K562 (cell line): Measurements from ENCODE around the gene PRSS1. TPM values are rescaled to one million over a fixed set of nuclear protein-coding genes. Genes with fewer than 3 reads are reported as not detected.

Experiments
- BACH1 ChIP-seq: fragments of 200-800 bp; sonication (Bioruptor generic); IDR thresholded peaks from 2 replicates; pipeline ENCODE4 v1.6.1; 2016; ENCODE audit warnings: missing genetic modification characterization, missing compliant biosample characterization
- CBFB ChIP-seq: sonication (generic); formaldehyde crosslinking; IDR thresholded peaks from 2 replicates; pipeline ENCODE4 v1.4.0; 2020; ENCODE audit warnings: mild to moderate bottlenecking, missing genetic modification reagents
- CEBPZ ChIP-seq: fragments of 150-350 bp; IDR thresholded peaks from 2 replicates; pipeline ENCODE4 v1.6.1; 2014; ENCODE audit warnings: low read depth, mild to moderate bottlenecking, low read length, borderline replicate concordance
- CTCFL ChIP-seq: IDR thresholded peaks from 2 replicates; pipeline ENCODE4 v1.6.1; 2011; ENCODE audit warnings: borderline replicate concordance, low read depth, mild to moderate bottlenecking, moderate library complexity, low read length; ENCODE audit not compliant: insufficient read depth, poor library complexity, severe bottlenecking
- HINFP ChIP-seq: fragments of 450-650 bp; conservative IDR thresholded peaks from 2 replicates; pipeline ENCODE4 v1.6.1; 2016; ENCODE audit warnings: missing genetic modification characterization, low read depth, mild to moderate bottlenecking, control low read depth, missing compliant biosample characterization
- JUND ChIP-seq, 2 experiments: IDR thresholded peaks; 2 replicates in 1 of 2; 3 replicates in 1 of 2; pipeline ENCODE4 v1.6.1; 2011; ENCODE audit warnings: borderline replicate concordance in 2 of 2, low read depth in 2 of 2, low read length in 2 of 2, improper control_type of control experiment in 1 of 2, missing biosample characterization in 1 of 2, missing genetic modification characterization in 1 of 2, missing genetic modification reagents in 1 of 2
- MBD2 ChIP-seq: sonication (generic); IDR thresholded peaks from 2 replicates; pipeline ENCODE4 v1.6.1; 2016; ENCODE audit warnings: low read depth, borderline replicate concordance
- MED1 ChIP-seq: sonication (generic); formaldehyde crosslinking; IDR thresholded peaks from 2 replicates; pipeline ENCODE4 v1.8.1; 2023; ENCODE audit warnings: missing genetic modification reagents, borderline replicate concordance
- POLR2B ChIP-seq: fragments of 450-650 bp; IDR thresholded peaks from 2 replicates; pipeline ENCODE4 v1.6.1; 2018; ENCODE audit warnings: low read depth; ENCODE audit not compliant: partially characterized antibody
- PTBP1 ChIP-seq: fragments of 200-400 bp; formaldehyde crosslinking; IDR thresholded peaks from 2 replicates; pipeline ENCODE4 v1.6.1; 2017; ENCODE audit warnings: low read depth, low read length
- SP2 ChIP-seq: IDR thresholded peaks from 2 replicates; pipeline ENCODE4 v1.6.1; 2011; ENCODE audit warnings: mild to moderate bottlenecking, low read depth, low read length, moderate library complexity; ENCODE audit not compliant: poor library complexity, severe bottlenecking; ENCODE audit errors: extremely low read depth
- TCF3 ChIP-seq: sonication (generic); formaldehyde crosslinking; IDR thresholded peaks from 2 replicates; pipeline ENCODE4 v1.4.0; 2020; ENCODE audit warnings: mild to moderate bottlenecking, missing genetic modification reagents
- TFE3 ChIP-seq: fragments of 450-650 bp; formaldehyde crosslinking; IDR thresholded peaks from 2 replicates; pipeline ENCODE4 v1.4.0; 2020; ENCODE audit warnings: mild to moderate bottlenecking, mixed read lengths
- ZBTB12 ChIP-seq: fragments of 250-450 bp; sonication (Bioruptor Pico); IDR thresholded peaks from 2 replicates; pipeline ENCODE4 v1.4.0; 2020
- ZNF224 ChIP-seq: sonication (generic); formaldehyde crosslinking; IDR thresholded peaks from 2 replicates; pipeline ENCODE4 v1.8.0; 2022; ENCODE audit warnings: mild to moderate bottlenecking, missing genetic modification reagents
- ZNF232 ChIP-seq: sonication (generic); formaldehyde crosslinking; IDR thresholded peaks from 2 replicates; pipeline ENCODE4 v1.8.0; 2022; ENCODE audit warnings: mild to moderate bottlenecking, missing genetic modification reagents
- ZNF316 ChIP-seq: fragments of 450-650 bp; IDR thresholded peaks from 2 replicates; pipeline ENCODE4 v1.6.1; 2016
- ZNF766 ChIP-seq: fragments of 200-800 bp; sonication (Bioruptor generic); conservative IDR thresholded peaks from 2 replicates; pipeline ENCODE4 v1.6.1; 2016; ENCODE audit warnings: missing genetic modification characterization, missing compliant biosample characterization
- polyA plus RNA-seq, 8 experiments: library from polyadenylated mRNA; depleted of rRNA in 4 of 8; stranded (reverse) in 5 of 8; unstranded in 3 of 8; fragments of >200 nt; fragmentation: Nextera tagmentation in 2 of 8; fragmentation: Illumina TruSeq in 1 of 8; extraction: Ambion mirVana in 2 of 8; extraction: Trizol in 1 of 8; gene quantifications; 2 replicates each; pipeline versions ENCODE4 v1.2.1 to v1.2.3, GENCODE V29; 2011 to 2014; ENCODE audit warnings: inconsistent platforms in 1 of 8, missing spikeins in 1 of 8
- total RNA-seq, 7 experiments: library from RNA; depleted of rRNA in 6 of 7; stranded (reverse); fragments of >200 nt in 6 of 7; fragmentation: Illumina TruSeq in 2 of 7; extraction: Trizol in 2 of 7; gene quantifications; 2 replicates each; pipeline versions ENCODE4 v1.2.1 to v1.2.3, GENCODE V29; 2011 to 2021; ENCODE audit warnings: low replicate concordance in 1 of 7

PRSS1 gene
- total and polyA plus RNA-seq, 9 of the 15 experiments (the other 6 are each of a cell fraction or from before 2014, with no cell fraction given), result 0.07 to 6.6 (median 0.20) TPM; not detected in 6

GRCh38 chr7:142716596-142716995 lies 32.7 kb upstream of the PRSS1 start (continued):
- no peak for TF ChIP-seq TFE3 (CRISPR knock-in tag)
- TF ChIP-seq ZNF224 (CRISPR knock-in tag), result no peak
- TF ChIP-seq ZNF232 (CRISPR knock-in tag), result no peak
- TF ChIP-seq ZBTB12 (CRISPR knock-in tag), result no peak
- no peak for TF ChIP-seq POLR2B
- TF ChIP-seq MED1, result no peak
- TF ChIP-seq MBD2, result no peak
- TF ChIP-seq SP2, result no peak
- no peak for TF ChIP-seq PTBP1
- TF ChIP-seq CTCFL, result no peak
- TF ChIP-seq TCF3 (CRISPR knock-in tag), result peak; percentile 48; the same call in 1 of the 2 replicates
- TF ChIP-seq BACH1 (tag), result no peak
- TF ChIP-seq CBFB, result no peak
- TF ChIP-seq CEBPZ, result no peak
- TF ChIP-seq ZNF316, result peak; percentile 9; the same call in 1 of the 2 replicates
- no peak for TF ChIP-seq HINFP (tag)
- TF ChIP-seq JUND (IDR thresholded peaks at IDR 0.05; ENCODE audit: borderline replicate concordance, low read depth, low read length), result peak; percentile 35; the same call in 1 of the 2 replicates
- no peak for TF ChIP-seq JUND (tag; IDR thresholded peaks at IDR 0.05; ENCODE audit: borderline replicate concordance, low read depth, low read length)
- no peak for TF ChIP-seq ZNF766 (CRISPR knock-in tag)
